Activated naive CD8-positive, alpha-beta T cell treated with anti-CD3 and anti-CD28 coated beads for 36 hours (primary cell): ENCODE results near the gene ZNF22. TPM values are rescaled to one million over a fixed set of nuclear protein-coding genes. Genes with fewer than 3 reads are reported as not detected.
"Not testable (repeated sequence)": the region's sequence is repeated elsewhere in the genome, so short reads cannot be mapped to it uniquely, and the experiment has no call there.

Experiments used
- DNase-seq: peaks from one replicate; pipeline ENCODE4 v3.0.0; 2021
- H3K27ac Mint-ChIP-seq: one replicate; pipeline ENCODE4 v1.8.0; 2022; ENCODE audit warnings: mild to moderate bottlenecking, moderate library complexity, mixed read lengths
- H3K27me3 Mint-ChIP-seq: one replicate; pipeline ENCODE4 v1.8.0; 2022; ENCODE audit warnings: mild to moderate bottlenecking, mixed read lengths
- H3K36me3 Mint-ChIP-seq: one replicate; pipeline ENCODE4 v1.8.0; 2021; ENCODE audit warnings: mild to moderate bottlenecking, mixed read lengths
- H3K4me1 Mint-ChIP-seq: one replicate; pipeline ENCODE4 v1.8.0; 2021; ENCODE audit warnings: mixed read lengths
- H3K4me3 Mint-ChIP-seq: one replicate; pipeline ENCODE4 v1.8.0; 2022; ENCODE audit warnings: mild to moderate bottlenecking, moderate library complexity, mixed read lengths
- H3K9me3 Mint-ChIP-seq: one replicate; pipeline ENCODE4 v1.8.0; 2022; ENCODE audit warnings: mixed read lengths
- total RNA-seq, 2 experiments: library from RNA; stranded (reverse); gene quantifications; one replicate each; pipeline ENCODE4 v1.2.3, GENCODE V29; 2021

Gene ZNF22
- total RNA-seq, 2 experiments from 2014 or later = 45.6 to 47.6 TPM

GRCh38 chr10:45001381-45002148 is 842 bp downstream of the ZNF22 start:
- Mint-ChIP-seq H3K36me3 (peaks cover 54% of the 10 kb centered on the region), H3K4me1 (peaks cover 20% of the 10 kb centered on the region), H3K27me3 (no peaks in the 10 kb centered on the region), H3K9me3 (peaks cover 35% of the 10 kb centered on the region), H3K27ac (peak overlapping the region; percentile 94), H3K4me3 (peak overlapping the region; percentile 89)
- DNase-seq = peak; percentile 57

GRCh38 chr10:45003432-45004000 is 2.8 kb downstream of the ZNF22 start:
- no peak for DNase-seq
- H3K27me3 Mint-ChIP-seq = no peaks in the 10 kb centered on the region
- peaks cover 54% of the 10 kb centered on the region for H3K36me3 Mint-ChIP-seq
- H3K27ac Mint-ChIP-seq = no peak overlapping the region
- H3K9me3 Mint-ChIP-seq = peaks cover 35% of the 10 kb centered on the region
- H3K4me3 Mint-ChIP-seq = no peak overlapping the region
- H3K4me1 Mint-ChIP-seq = peaks cover 20% of the 10 kb centered on the region

DNA sequence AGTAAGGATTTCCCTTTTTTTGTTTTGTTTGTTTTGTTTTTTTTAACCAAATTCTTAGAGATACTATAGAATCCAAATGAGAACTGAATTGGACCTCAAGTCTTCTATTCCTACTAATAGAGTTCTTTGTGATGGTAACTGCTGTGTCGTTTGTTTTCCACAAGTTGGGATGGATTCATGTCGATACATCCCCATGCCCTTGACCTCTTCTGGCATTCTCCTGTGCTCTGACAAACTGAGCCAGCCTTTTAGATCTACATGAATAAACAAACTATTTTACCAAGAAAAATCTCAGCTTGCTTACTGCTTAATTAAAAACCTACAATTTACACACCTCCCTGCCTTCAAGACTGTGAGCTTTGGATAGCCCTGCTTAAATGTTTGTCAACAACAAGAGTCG is 3.9 kb downstream of the ZNF22 start:
- Mint-ChIP-seq H3K4me3 (no peak overlapping the region), H3K36me3 (peaks cover 53% of the 10 kb centered on the region), H3K9me3 (peaks cover 35% of the 10 kb centered on the region), H3K27me3 (no peaks in the 10 kb centered on the region), H3K4me1 (peaks cover 17% of the 10 kb centered on the region), H3K27ac (no peak overlapping the region)
- no peak for DNase-seq

DNA sequence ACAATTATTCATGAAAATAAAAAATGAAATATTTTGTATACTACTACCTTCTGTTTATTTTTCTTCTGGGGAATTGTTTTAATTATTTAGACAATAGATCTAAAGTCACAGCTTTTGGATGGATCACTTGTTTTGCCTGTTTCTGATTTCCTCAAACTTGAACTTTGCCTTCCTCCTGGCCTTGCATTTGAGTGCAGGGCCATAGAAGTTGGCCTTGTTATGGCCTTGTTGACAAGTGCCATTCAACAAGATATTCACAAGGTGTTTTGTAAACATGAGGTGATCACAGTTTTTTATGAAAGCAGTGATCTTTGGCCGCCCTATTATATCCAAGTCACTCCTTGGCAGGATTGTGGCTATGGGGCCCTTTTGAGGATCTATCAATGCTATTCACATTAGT is 4.6 kb downstream of the ZNF22 start:
- H3K27me3 Mint-ChIP-seq = no peaks in the 10 kb centered on the region

DNA sequence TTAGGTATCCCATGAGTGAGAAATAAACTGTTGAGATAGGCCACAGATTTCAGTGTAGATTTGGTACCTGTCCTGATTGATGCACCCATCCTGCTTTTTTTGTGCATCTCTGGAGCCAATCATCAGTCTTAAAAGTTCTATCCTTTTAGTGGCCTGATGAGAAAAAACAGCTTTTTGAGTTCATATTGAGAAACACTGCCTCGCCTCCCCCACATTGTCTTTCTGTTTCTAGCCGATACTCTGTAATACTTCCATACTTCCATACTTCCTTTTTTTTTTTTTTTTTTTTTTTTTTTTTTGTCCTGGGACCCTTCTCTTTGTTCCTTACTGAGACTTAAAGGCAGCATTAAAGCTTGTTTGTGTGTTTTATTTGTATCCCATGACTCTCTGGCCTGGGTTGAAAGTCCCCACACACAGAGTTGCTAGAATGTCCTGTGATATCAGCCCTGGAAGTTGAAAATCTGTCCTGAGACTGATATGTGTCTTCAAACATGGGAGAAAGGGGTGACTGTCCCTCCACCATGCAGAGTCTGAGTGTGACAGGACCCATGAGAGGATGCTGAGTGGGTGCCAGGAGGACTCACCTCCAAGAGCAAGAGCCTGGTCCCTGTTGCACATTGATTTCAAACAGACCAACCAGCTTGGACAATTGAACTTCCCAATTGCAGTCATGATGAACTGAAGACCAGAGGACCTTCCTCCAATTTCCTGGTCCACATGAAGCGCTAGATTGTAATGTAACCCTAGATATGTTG is 5.7 kb downstream of the ZNF22 start:
- no peaks in the 10 kb centered on the region for H3K27me3 Mint-ChIP-seq
- no peak overlapping the region for H3K27ac Mint-ChIP-seq

More for the DNA sequence above, 4.6 kb downstream of the ZNF22 start:
- Mint-ChIP-seq H3K36me3 (peaks cover 48% of the 10 kb centered on the region), H3K27ac (no peak overlapping the region), H3K9me3 (peaks cover 35% of the 10 kb centered on the region), H3K4me3 (no peak overlapping the region), H3K4me1 (peaks cover 11% of the 10 kb centered on the region)
- no peak for DNase-seq

DNA sequence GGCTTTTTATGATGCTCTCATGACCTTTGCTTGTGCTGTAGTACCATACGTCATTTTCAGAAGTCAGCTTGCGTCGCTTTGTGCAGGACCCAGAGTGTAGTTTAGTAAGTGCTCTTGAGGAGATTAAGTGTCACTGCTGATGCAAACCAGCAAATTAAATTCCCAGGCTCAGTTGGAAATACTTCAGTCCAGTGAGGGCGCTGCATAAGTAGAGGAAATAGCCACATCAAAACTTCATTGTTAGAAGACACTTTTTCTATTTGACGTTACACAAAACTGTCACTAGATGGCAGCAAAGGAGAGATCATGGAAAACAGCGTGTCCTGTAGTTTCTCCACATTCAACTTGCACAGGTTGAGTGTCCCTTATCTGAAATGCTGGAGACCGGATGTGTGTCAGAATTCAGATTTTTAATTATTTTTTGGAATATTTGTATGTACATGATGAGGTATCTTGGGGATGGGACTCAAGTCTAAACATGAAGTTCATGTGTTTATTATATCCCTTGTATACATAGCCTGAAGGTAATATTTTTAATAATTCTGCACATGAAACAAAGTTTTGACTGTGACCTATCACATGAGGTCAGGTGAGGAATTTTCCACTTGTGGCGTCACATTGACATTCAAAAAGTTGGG is 7.9 kb downstream of the ZNF22 start:
- Mint-ChIP-seq H3K27me3 (no peaks in the 10 kb centered on the region), H3K4me3 (no peak overlapping the region), H3K9me3 (peaks cover 23% of the 10 kb centered on the region), H3K4me1 (peaks cover 2% of the 10 kb centered on the region), H3K27ac (no peak overlapping the region), H3K36me3 (peaks cover 26% of the 10 kb centered on the region)
- DNase-seq = no peak

More for the DNA sequence above, 5.7 kb downstream of the ZNF22 start:
- Mint-ChIP-seq H3K4me1 (peaks cover 7% of the 10 kb centered on the region), H3K9me3 (peaks cover 35% of the 10 kb centered on the region), H3K36me3 (peaks cover 45% of the 10 kb centered on the region), H3K4me3 (no peak overlapping the region)
- DNase-seq = no peak

- DNase-seq, H3K4me3 Mint-ChIP-seq, H3K4me1 Mint-ChIP-seq, H3K27ac Mint-ChIP-seq, H3K27me3 Mint-ChIP-seq, H3K36me3 Mint-ChIP-seq, H3K9me3 Mint-ChIP-seq: not testable (repeated sequence)
Measured at GRCh38 chr10:45014557-45014956, 13.8 kb downstream of the ZNF22 start.

GRCh38 chr10:45015590-45015989 is 14.9 kb downstream of the ZNF22 start:
- no peak overlapping the region for H3K27ac Mint-ChIP-seq

DNA sequence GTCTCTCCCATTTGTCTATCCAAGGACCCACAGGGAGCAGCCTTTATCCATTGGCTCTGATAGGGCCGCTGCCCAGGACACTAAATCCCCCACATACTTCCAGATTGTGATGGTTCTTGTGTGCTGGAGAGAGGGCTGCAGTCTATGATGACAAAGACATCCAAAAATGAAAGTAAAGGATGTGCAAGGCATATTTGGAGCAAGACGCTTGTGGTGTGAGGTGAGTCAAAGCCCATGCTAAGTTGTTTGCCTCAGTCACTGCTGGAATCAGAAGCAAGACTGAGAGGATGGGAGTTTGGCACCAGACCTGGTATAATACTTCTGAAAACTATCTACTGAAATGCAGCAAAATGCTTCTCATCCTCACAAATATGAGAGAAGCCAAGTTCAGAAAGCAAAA is 22.7 kb downstream of the ZNF22 start:
- Mint-ChIP-seq H3K27me3 (no peaks in the 10 kb centered on the region), H3K4me3 (no peak overlapping the region), H3K36me3 (peaks cover 4% of the 10 kb centered on the region), H3K9me3 (peaks cover 8% of the 10 kb centered on the region), H3K27ac (no peak overlapping the region), H3K4me1 (no peaks in the 10 kb centered on the region)
- no peak for DNase-seq

More at GRCh38 chr10:45015590-45015989, 14.9 kb downstream of the ZNF22 start:
- Mint-ChIP-seq H3K9me3 (peaks cover 6% of the 10 kb centered on the region), H3K4me3 (no peak overlapping the region), H3K27me3 (peaks cover 4% of the 10 kb centered on the region), H3K4me1 (no peaks in the 10 kb centered on the region), H3K36me3 (no peaks in the 10 kb centered on the region)
- no peak for DNase-seq

GRCh38 chr10:45034301-45034700 is 33.6 kb downstream of the ZNF22 start:
- Mint-ChIP-seq H3K36me3 (no peaks in the 10 kb centered on the region), H3K4me1 (no peaks in the 10 kb centered on the region), H3K9me3 (peaks cover 15% of the 10 kb centered on the region), H3K27ac (no peak overlapping the region), H3K27me3 (no peaks in the 10 kb centered on the region), H3K4me3 (no peak overlapping the region)
- DNase-seq = no peak

DNA sequence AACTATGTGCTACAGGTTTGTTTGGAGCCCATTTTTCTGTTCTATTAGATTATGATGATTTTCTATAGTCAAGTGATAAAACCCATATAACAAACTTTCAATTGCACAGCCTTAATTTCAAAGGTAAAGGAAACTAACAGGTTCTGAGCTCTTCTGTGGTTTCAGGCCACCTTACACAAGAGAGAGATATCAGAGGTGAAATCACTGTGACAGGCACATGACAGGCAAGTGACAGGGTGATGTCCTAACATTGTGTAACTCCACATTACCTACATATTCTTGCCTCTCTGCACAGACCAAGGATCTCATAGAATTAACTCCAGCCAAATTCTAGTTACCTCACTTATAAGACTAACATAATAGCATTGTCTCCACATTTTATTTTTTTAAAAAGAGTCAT is 35.0 kb downstream of the ZNF22 start:
- Mint-ChIP-seq H3K4me1 (no peaks in the 10 kb centered on the region), H3K36me3 (no peaks in the 10 kb centered on the region), H3K4me3 (no peak overlapping the region), H3K27me3 (no peaks in the 10 kb centered on the region), H3K9me3 (peaks cover 7% of the 10 kb centered on the region), H3K27ac (no peak overlapping the region)
- DNase-seq = no peak

DNA sequence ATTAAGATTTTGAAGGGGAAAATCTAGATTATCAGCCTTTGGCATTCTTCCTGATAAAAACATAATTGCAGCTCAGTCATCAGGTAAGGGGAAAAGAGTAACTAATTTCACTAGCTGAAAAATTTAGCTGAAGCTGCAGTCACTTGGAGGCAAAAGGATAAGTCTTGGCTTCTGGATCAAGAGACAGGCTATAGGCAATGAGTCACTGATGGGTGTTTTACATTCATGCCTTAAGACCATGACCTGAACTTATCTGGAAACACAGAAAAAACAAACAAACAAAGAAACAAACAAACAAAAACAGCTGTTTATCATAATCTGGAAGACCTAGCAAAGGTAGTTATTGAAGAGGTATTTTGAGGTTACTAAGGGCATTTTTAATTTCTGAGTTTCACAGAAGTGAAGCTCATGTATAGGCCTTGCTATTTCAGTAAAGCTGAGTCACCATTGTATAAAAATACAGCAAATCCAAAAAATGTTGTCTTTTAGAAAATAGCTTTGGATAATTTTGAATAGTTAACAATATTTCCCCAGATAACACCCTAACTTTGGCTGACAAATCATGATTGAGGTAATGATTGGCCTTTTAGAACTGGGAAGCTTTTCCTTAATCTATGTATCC is 40.3 kb downstream of the ZNF22 start:
- Mint-ChIP-seq H3K4me3 (no peak overlapping the region), H3K36me3 (no peaks in the 10 kb centered on the region), H3K9me3 (no peaks in the 10 kb centered on the region), H3K4me1 (no peaks in the 10 kb centered on the region), H3K27ac (no peak overlapping the region), H3K27me3 (peaks cover 9% of the 10 kb centered on the region)
- no peak for DNase-seq

GRCh38 chr10:45044290-45044689 is 43.6 kb downstream of the ZNF22 start:
- H3K27me3 Mint-ChIP-seq = peaks cover 13% of the 10 kb centered on the region
- no peak for DNase-seq
- peaks cover 7% of the 10 kb centered on the region for H3K9me3 Mint-ChIP-seq
- H3K4me3 Mint-ChIP-seq = no peak overlapping the region
- H3K4me1 Mint-ChIP-seq = no peaks in the 10 kb centered on the region
- no peak overlapping the region for H3K27ac Mint-ChIP-seq
- H3K36me3 Mint-ChIP-seq = no peaks in the 10 kb centered on the region

DNA sequence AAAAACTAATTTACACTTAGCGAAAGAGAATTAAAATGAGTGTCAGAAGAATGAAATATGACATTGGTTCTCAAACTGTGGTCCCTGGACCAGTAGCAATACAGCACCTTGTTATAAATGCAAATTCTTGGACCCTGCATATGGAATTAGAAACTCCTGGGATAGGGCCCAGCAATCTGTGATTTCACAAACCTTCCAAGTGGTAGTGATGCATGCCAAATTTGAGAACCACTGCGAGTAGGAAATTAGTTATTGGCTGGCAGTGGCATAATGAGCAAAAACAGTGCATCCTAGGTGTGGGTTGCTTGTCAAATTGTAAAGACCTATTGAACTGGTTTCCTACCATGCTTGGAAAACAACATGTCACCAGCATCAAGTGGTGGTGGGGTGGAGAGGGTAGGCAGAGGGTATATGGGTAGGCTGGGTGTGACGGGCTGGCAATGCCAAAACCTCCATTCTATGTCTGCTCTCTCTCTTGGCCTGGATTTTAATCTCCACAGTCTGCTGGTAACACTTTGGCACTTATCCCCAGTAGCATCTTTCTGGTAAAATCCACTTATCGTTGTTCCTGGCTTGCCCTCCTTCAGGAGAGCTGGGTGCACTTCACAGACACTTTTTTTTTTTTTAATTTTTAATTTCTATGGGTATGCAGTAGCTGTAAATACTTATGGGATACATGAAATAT is 50.0 kb downstream of the ZNF22 start:
- Mint-ChIP-seq H3K4me3 (no peak overlapping the region), H3K9me3 (peaks cover 10% of the 10 kb centered on the region), H3K27ac (no peak overlapping the region), H3K36me3 (no peaks in the 10 kb centered on the region), H3K27me3 (peaks cover 19% of the 10 kb centered on the region), H3K4me1 (no peaks in the 10 kb centered on the region)
- no peak for DNase-seq
